Mesenteric fat pad (tissue), 1 donor: ENCODE measurements around the gene PLAC9. TPM values are rescaled to one million over a fixed set of nuclear protein-coding genes. Genes with fewer than 3 reads are reported as not detected.

Source experiments
- DNase-seq: peaks from one replicate; pipeline ENCODE4 v3.0.0-alpha.2; 2020; ENCODE audit warnings: low spot score
- total RNA-seq: library from RNA; stranded (reverse); fragmentation: NEBNext Ultra II Directional; extraction: Animal tissue kit (Norgen Biotek cat#: 25700); gene quantifications from one replicate; pipeline ENCODE4 v1.2.1, GENCODE V29; 2021
- donor health status: DM: yes; HTN: yes; CAD: no.

Gene PLAC9
- total RNA-seq, 1 donor from 2014 or later: 94.2 TPM

GRCh38 chr10:80159166-80159873 lies 26.8 kb downstream of the PLAC9 start:
- no peak for DNase-seq

- no peak for DNase-seq
Measured at GRCh38 chr10:80160361-80161320, 28.1 kb downstream of the PLAC9 start.

- DNase-seq: no peak
Measured at GRCh38 chr10:80161321-80162083, 29.0 kb downstream of the PLAC9 start.

- no peak for DNase-seq
Measured at GRCh38 chr10:80163741-80164341, 31.3 kb downstream of the PLAC9 start.

- no peak for DNase-seq
Measured at GRCh38 chr10:80164596-80164995, 32.1 kb downstream of the PLAC9 start.

GRCh38 chr10:80165173-80165572 lies 32.6 kb downstream of the PLAC9 start:
- no peak for DNase-seq

- DNase-seq: no peak
Measured at GRCh38 chr10:80166581-80167470, 34.3 kb downstream of the PLAC9 start.

- no peak for DNase-seq
Measured at GRCh38 chr10:80167471-80168161, 35.1 kb downstream of the PLAC9 start.

GRCh38 chr10:80168162-80168511 lies 35.6 kb downstream of the PLAC9 start:
- DNase-seq: no peak

- DNase-seq: peak; percentile 84
Measured at GRCh38 chr10:80168679-80169380, 36.3 kb downstream of the PLAC9 start.

GRCh38 chr10:80170026-80170425 lies 37.5 kb downstream of the PLAC9 start:
- no peak for DNase-seq

- peak; percentile 87 for DNase-seq
Measured at GRCh38 chr10:80170641-80171040, 38.1 kb downstream of the PLAC9 start.

- peak; percentile 60 for DNase-seq
Measured at GRCh38 chr10:80171248-80171660, 38.7 kb downstream of the PLAC9 start.

GRCh38 chr10:80172896-80173295 lies 40.4 kb downstream of the PLAC9 start:
- DNase-seq: no peak

- no peak for DNase-seq
Measured at GRCh38 chr10:80173466-80173865, 40.9 kb downstream of the PLAC9 start.

- no peak for DNase-seq
Measured at GRCh38 chr10:80174641-80175395, 42.3 kb downstream of the PLAC9 start.

GRCh38 chr10:80176526-80176925 lies 44.0 kb downstream of the PLAC9 start:
- DNase-seq: no peak
